ENCODE results near the gene AGBL3. TPM values are rescaled to one million over a fixed set of nuclear protein-coding genes. Genes with fewer than 3 reads are reported as not detected.

The AGBL3 gene
- total and polyA plus RNA-seq, 7 experiments from 2014 or later: 0.51 to 6.6 (median 2.9) TPM

DNA sequence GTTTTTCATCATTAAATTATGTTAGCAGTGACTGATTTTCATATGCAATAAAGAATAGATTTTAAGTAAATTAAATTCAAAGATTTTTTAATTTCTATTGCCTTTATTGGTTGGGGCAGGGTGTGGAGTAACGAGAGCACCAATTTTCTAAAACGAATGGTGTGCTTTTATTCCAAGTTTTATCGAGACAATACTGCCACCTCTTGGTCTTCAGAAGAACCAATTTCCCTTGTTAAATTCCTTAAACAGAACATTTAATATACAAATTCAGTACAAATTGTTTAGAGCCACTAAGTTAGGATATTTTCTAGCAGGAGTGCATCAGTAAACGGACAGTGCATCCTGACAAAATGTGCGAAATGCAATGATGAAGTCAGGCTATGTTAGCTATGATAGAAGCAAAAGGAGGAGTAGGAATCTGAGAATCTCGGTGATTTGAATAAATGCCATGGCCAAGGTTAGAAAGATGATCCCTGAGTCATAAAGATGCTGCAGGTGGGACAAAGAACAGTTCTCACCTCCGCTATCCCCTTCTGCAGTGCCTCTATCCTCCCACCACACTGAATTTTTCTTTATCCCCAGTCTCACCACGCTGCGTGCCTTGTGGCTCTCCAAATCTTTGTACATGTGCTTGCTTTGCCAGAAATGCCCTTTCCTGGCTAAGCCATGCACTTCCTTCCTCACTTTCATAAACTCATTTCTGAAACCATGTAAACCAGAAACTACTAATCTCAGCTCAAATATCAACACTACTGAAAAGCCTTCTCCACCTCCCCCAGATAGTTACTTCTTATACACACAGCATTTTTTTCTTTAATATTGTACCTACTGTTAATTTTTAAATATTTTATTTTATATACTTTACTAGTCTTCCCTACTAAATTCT lies 31.9 kb upstream of the AGBL3 start:
- H3K4me1 ChIP-seq (ENCODE audit: control insufficient read depth in 2 of 2, insufficient read depth in 2 of 2, low read length in 2 of 2): no peaks in the 10 kb centered on the region
- POLR2A ChIA-PET: interaction anchor here (0.5 to 1.2 kb wide), 4 partner anchors 204 to 324 kb away, joined by 3 to 4 read pairs (median 3); no protein-coding TSS in a partner anchor
- peak; percentile 59 for ATAC-seq

DNA sequence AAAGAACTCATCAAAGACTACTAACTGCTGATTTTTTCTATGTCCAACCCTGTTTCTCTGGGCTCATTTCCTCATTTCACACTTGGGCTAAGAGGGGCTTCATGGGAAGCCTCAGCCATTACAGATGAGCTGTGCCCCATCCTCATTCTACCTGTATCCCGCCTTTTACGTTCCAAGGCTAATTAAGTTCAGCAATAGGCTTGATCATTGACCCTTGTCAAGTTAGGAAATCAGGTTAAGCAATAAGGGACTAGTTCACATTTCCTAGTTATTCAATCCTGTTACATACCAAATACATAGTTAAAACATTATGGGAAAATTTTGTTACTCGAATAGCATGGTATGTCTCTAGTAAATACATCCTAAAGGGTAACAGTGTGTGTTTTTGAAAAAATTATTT lies 29.3 kb upstream of the AGBL3 start:
- Histone ChIP-seq H3K27ac (ENCODE audit: low read depth, low read length) (no peak overlapping the region), H3K27me3 (ENCODE audit: control insufficient read depth in 2 of 2, insufficient read depth in 2 of 2, low read length in 2 of 2) (no peaks in the 10 kb centered on the region), H3K36me3 (ENCODE audit: control insufficient read depth in 2 of 3, insufficient read depth in 3 of 3, low read length in 3 of 3) (no peaks in the 10 kb centered on the region), H3K4me1 (ENCODE audit: control insufficient read depth in 2 of 2, insufficient read depth in 2 of 2, low read length in 2 of 2) (no peaks in the 10 kb centered on the region), H3K9me3 (ENCODE audit: control insufficient read depth in 2 of 3, low read length in 3 of 3) (no peaks in the 10 kb centered on the region), H3K4me3 (ENCODE audit: low read length) (no peak overlapping the region)
- CTCF ChIA-PET: interaction anchor here (0.8 to 1.2 kb wide), 2 partner anchors 271 to 325 kb away, joined by 3 read pairs; no protein-coding TSS in a partner anchor
- Mint-ChIP-seq H3K4me1 (no peaks in the 10 kb centered on the region), H3K27ac (no peak overlapping the region), H3K4me3 (no peak overlapping the region), H3K36me3 (no peaks in the 10 kb centered on the region), H3K27me3 (peaks cover 0 to 7% (median 0%) of the 10 kb centered on the region in 5 donors), H3K9me3 (no peaks in the 10 kb centered on the region)
- POLR2A ChIA-PET: interaction anchor here (0.6 to 0.8 kb wide), 2 partner anchors 10 to 210 kb away, joined by 3 to 9 read pairs; no protein-coding TSS in a partner anchor
- DNase-seq (no peak), ATAC-seq (no peak)
- intact Hi-C loops (cut with micrococcal nuclease): no loop called here

More for the DNA sequence above, 31.9 kb upstream of the AGBL3 start:
- Histone ChIP-seq H3K27me3 (ENCODE audit: control insufficient read depth in 2 of 2, insufficient read depth in 2 of 2, low read length in 2 of 2) (no peaks in the 10 kb centered on the region), H3K27ac (ENCODE audit: low read depth, low read length) (no peak overlapping the region), H3K4me3 (ENCODE audit: low read length) (no peak overlapping the region), H3K9me3 (ENCODE audit: control insufficient read depth in 2 of 3, low read length in 3 of 3) (no peaks in the 10 kb centered on the region), H3K36me3 (ENCODE audit: control insufficient read depth in 2 of 3, insufficient read depth in 3 of 3, low read length in 3 of 3) (no peaks in the 10 kb centered on the region)
- Mint-ChIP-seq H3K4me1 (peaks cover 0 to under 1% (median 0%) of the 10 kb centered on the region in 7 donors), H3K4me3 (no peak overlapping the region), H3K36me3 (no peaks in the 10 kb centered on the region), H3K27ac (peak overlapping the region in 1 of 9 donors; percentile 26), H3K9me3 (no peaks in the 10 kb centered on the region), H3K27me3 (no peaks in the 10 kb centered on the region)
- CTCF ChIA-PET: interaction anchor here (0.5 to 3.5 kb wide), 14 partner anchors 9 to 352 kb away, joined by 3 to 64 read pairs (median 4); partner anchors contain the start of gene CYREN
- peak in 6 of 9 donors; percentile 29 to 63 (median 48) for DNase-seq
- intact Hi-C loops (cut with micrococcal nuclease): loop anchor here (1.0 to 5.0 kb wide), 13 partner anchors 32 to 522 kb away; partner anchors contain the start of genes AGBL3 (in 1 of the 2) and CYREN (in 1 of the 2)

DNA sequence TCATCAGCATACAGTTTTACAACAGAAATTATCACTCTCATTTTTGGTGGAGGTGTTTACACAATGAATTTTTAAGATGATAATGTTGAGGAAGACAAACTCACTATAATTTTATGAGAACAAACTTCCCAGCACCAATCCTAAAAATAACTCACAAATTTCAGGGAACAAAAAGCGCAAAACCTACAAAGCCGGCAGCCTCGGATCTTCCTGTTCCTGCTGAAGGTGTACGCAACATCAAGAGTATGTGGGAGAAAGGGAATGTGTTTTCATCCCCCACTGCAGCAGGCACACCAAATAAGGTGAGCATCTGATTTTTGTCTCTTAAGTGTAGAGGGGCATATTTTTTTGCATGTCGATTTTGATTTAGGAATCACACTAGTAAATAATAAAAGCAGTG lies 26.5 kb upstream of the AGBL3 start:
- Histone ChIP-seq H3K27me3 (ENCODE audit: control insufficient read depth in 2 of 2, insufficient read depth in 2 of 2, low read length in 2 of 2) (no peaks in the 10 kb centered on the region), H3K4me3 (ENCODE audit: low read length) (no peak overlapping the region), H3K9me3 (ENCODE audit: control insufficient read depth in 2 of 3, low read length in 3 of 3) (no peaks in the 10 kb centered on the region), H3K4me1 (ENCODE audit: control insufficient read depth in 2 of 2, insufficient read depth in 2 of 2, low read length in 2 of 2) (no peaks in the 10 kb centered on the region), H3K27ac (ENCODE audit: low read depth, low read length) (no peak overlapping the region), H3K36me3 (ENCODE audit: control insufficient read depth in 2 of 3, insufficient read depth in 3 of 3, low read length in 3 of 3) (no peaks in the 10 kb centered on the region)
- Mint-ChIP-seq H3K27me3 (peaks cover 0 to 18% (median 7%) of the 10 kb centered on the region in 5 donors), H3K4me1 (no peaks in the 10 kb centered on the region), H3K36me3 (no peaks in the 10 kb centered on the region), H3K27ac (no peak overlapping the region), H3K9me3 (no peaks in the 10 kb centered on the region), H3K4me3 (no peak overlapping the region)
- ChIA-PET POLR2A (interaction anchor here (0.6 kb wide), 1 partner anchor 208 kb away, joined by 3 read pairs; no protein-coding TSS in a partner anchor), CTCF (no interaction called here)
- DNase-seq (no peak), ATAC-seq (no peak)
- intact Hi-C loops (cut with micrococcal nuclease): no loop called here

DNA sequence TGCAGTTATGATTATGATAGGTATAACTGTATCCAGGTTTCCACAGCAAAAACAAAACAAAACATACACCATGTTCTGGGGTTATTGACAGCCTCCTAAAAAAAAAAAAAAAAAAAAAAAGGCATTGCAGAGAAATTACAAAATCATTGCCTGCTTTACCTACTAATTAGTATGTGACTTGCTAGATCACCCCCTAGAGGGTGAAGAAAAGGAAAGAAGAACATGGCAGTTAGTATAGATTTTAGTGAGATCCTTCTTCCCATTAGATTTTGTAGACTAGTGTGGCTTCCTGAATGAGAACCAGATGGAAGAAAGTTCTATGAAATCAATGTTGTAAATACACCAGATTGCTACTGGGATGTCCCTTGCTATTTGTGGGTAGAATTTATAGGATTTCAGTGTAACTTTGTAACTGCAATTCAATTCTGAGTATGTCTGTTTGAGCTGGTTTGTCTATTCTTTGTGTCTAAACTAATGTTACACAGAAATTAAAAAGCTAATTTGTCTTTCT lies 24.0 kb upstream of the AGBL3 start:
- peaks cover 0 to 19% (median 7%) of the 10 kb centered on the region in 5 donors for H3K27me3 Mint-ChIP-seq
- peaks cover 0 to 4% (median 3%) of the 10 kb centered on the region in 7 donors for H3K4me1 Mint-ChIP-seq
- Histone ChIP-seq H3K9me3 (ENCODE audit: control insufficient read depth in 2 of 3, low read length in 3 of 3) (no peaks in the 10 kb centered on the region), H3K4me3 (ENCODE audit: low read length) (no peak overlapping the region), H3K27ac (ENCODE audit: low read depth, low read length) (no peak overlapping the region), H3K36me3 (ENCODE audit: control insufficient read depth in 2 of 3, insufficient read depth in 3 of 3, low read length in 3 of 3) (no peaks in the 10 kb centered on the region), H3K27me3 (ENCODE audit: control insufficient read depth in 2 of 2, insufficient read depth in 2 of 2, low read length in 2 of 2) (no peaks in the 10 kb centered on the region), H3K4me1 (ENCODE audit: control insufficient read depth in 2 of 2, insufficient read depth in 2 of 2, low read length in 2 of 2) (no peaks in the 10 kb centered on the region)
- POLR2A ChIA-PET: interaction anchor here (0.6 kb wide), 1 partner anchor 209 kb away, joined by 3 read pairs; no protein-coding TSS in a partner anchor
- no peaks in the 10 kb centered on the region for H3K9me3 Mint-ChIP-seq
- no peak overlapping the region for H3K27ac Mint-ChIP-seq
- intact Hi-C loops (cut with micrococcal nuclease): no loop called here
- no peaks in the 10 kb centered on the region for H3K36me3 Mint-ChIP-seq
- no peak for DNase-seq
- ATAC-seq: no peak
- no peak overlapping the region for H3K4me3 Mint-ChIP-seq
- CTCF ChIA-PET: interaction anchor here (1.1 kb wide), 1 partner anchor 8 kb away, joined by 3 read pairs; no protein-coding TSS in a partner anchor

DNA sequence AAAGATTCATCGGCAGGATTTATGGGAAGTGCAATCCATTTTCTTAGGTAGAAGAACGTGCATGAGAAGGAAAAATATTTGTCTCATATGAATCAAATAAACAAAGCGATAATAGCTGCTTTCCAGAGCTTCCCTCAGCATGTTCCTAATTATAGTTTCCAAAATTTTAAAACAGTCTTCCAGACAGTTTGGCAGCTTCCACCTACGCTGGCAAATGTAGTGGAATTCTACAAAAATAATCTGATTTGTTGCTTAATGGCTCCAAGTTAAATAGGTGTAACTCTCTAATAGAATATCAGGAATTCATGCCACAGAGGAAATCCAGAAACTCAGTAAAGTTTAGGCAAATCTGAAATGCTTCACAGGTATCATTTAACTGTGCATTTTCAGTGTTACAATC lies 23.3 kb upstream of the AGBL3 start:
- Mint-ChIP-seq H3K4me1 (peaks cover 0 to 10% (median 8%) of the 10 kb centered on the region in 7 donors), H3K27me3 (peaks cover 0 to 22% (median 7%) of the 10 kb centered on the region in 5 donors), H3K27ac (no peak overlapping the region), H3K4me3 (no peak overlapping the region), H3K9me3 (no peaks in the 10 kb centered on the region), H3K36me3 (no peaks in the 10 kb centered on the region)
- no peaks in the 10 kb centered on the region for H3K9me3 ChIP-seq (ENCODE audit: control insufficient read depth in 2 of 3, low read length in 3 of 3)
- H3K4me3 ChIP-seq (ENCODE audit: low read length): no peak overlapping the region
- ATAC-seq (no peak), DNase-seq (no peak)
- CTCF ChIA-PET: interaction anchor here (1.1 kb wide), 1 partner anchor 9 kb away, joined by 3 read pairs; no protein-coding TSS in a partner anchor
- no peak overlapping the region for H3K27ac ChIP-seq (ENCODE audit: low read depth, low read length)
- intact Hi-C loops (cut with micrococcal nuclease): no loop called here
- POLR2A ChIA-PET: interaction anchor here (0.6 kb wide), 1 partner anchor 208 kb away, joined by 3 read pairs; no protein-coding TSS in a partner anchor
- H3K36me3 ChIP-seq (ENCODE audit: control insufficient read depth in 2 of 3, insufficient read depth in 3 of 3, low read length in 3 of 3): no peaks in the 10 kb centered on the region
- no peaks in the 10 kb centered on the region for H3K27me3 ChIP-seq (ENCODE audit: control insufficient read depth in 2 of 2, insufficient read depth in 2 of 2, low read length in 2 of 2)
- no peaks in the 10 kb centered on the region for H3K4me1 ChIP-seq (ENCODE audit: control insufficient read depth in 2 of 2, insufficient read depth in 2 of 2, low read length in 2 of 2)

DNA sequence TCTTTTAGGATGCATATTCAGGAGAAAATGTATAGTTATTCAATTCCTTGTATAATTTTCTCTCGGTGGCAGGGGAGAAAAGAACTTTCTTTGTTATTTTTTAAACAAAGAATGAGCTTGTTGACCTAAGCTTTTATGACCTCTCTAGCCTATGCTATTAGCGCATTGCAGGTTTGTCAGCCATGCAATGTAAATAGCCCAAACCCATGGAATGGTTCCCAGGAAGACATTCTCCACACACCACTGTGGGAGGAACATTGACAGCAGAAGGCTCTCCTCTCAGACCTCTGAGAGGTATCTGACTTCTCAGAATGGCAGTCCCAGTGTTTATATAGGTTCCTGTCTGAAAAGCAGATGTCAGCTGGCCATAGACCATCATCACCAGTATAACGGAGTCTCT lies 19.6 kb upstream of the AGBL3 start:
- Histone ChIP-seq H3K4me1 (ENCODE audit: control insufficient read depth in 2 of 2, insufficient read depth in 2 of 2, low read length in 2 of 2) (no peaks in the 10 kb centered on the region), H3K9me3 (ENCODE audit: control insufficient read depth in 2 of 3, low read length in 3 of 3) (no peaks in the 10 kb centered on the region), H3K36me3 (ENCODE audit: control insufficient read depth in 2 of 3, insufficient read depth in 3 of 3, low read length in 3 of 3) (no peaks in the 10 kb centered on the region), H3K27me3 (ENCODE audit: control insufficient read depth in 2 of 2, insufficient read depth in 2 of 2, low read length in 2 of 2) (no peaks in the 10 kb centered on the region), H3K27ac (ENCODE audit: low read depth, low read length) (no peak overlapping the region), H3K4me3 (ENCODE audit: low read length) (no peak overlapping the region)
- no peak for DNase-seq
- H3K27ac Mint-ChIP-seq: no peak overlapping the region
- peaks cover 0 to 13% (median 8%) of the 10 kb centered on the region in 7 donors for H3K4me1 Mint-ChIP-seq
- no peak overlapping the region for H3K4me3 Mint-ChIP-seq
- peaks cover 0 to 26% (median 7%) of the 10 kb centered on the region in 5 donors for H3K27me3 Mint-ChIP-seq
- ChIA-PET CTCF (interaction anchor here (1.0 to 1.4 kb wide), 4 partner anchors 9 to 534 kb away, joined by 3 read pairs; partner anchors contain the start of gene AGBL3), POLR2A (no interaction called here)
- no peak for ATAC-seq
- H3K9me3 Mint-ChIP-seq: no peaks in the 10 kb centered on the region
- no peaks in the 10 kb centered on the region for H3K36me3 Mint-ChIP-seq
- intact Hi-C loops (cut with micrococcal nuclease): no loop called here
